ENCODE data around the gene DOCK4.

DNA sequence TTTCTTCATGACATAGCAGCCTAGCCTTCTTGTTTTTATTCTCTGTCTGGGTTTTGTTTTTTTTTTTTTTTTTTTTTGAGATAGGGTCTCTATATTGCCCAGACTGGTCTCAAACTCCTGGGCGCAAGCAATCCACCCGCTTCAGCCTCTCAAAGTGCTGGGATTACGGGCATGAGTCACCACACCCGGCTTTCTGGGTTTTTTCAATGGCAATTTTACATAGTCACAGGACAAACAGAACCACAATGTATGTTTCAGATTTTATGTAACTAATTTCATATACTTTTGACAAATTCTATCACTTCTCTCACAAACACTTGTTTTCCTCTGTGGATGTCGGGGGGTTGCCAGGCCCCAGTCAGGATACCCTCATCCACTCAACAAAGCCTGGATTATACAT lies 16.5 kb downstream of the DOCK4 start:
- TF ChIP-seq, protein P1, sequence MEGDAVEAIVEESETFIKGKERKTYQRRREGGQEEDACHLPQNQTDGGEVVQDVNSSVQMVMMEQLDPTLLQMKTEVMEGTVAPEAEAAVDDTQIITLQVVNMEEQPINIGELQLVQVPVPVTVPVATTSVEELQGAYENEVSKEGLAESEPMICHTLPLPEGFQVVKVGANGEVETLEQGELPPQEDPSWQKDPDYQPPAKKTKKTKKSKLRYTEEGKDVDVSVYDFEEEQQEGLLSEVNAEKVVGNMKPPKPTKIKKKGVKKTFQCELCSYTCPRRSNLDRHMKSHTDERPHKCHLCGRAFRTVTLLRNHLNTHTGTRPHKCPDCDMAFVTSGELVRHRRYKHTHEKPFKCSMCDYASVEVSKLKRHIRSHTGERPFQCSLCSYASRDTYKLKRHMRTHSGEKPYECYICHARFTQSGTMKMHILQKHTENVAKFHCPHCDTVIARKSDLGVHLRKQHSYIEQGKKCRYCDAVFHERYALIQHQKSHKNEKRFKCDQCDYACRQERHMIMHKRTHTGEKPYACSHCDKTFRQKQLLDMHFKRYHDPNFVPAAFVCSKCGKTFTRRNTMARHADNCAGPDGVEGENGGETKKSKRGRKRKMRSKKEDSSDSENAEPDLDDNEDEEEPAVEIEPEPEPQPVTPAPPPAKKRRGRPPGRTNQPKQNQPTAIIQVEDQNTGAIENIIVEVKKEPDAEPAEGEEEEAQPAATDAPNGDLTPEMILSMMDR (IDR thresholded peaks at IDR 0.05): no peak
- TF ChIP-seq POLR2A (IDR thresholded peaks at IDR 0.05): no peak

All from testis (tissue), 2 donors.